H1 (cell line): Measurements from ENCODE around the gene FARSB. TPM values are rescaled to one million over a fixed set of nuclear protein-coding genes. Genes with fewer than 3 reads are reported as not detected.

Experiments used
- CTCF ChIA-PET: fragments of 300-600 bp; sonication (Branson Sonifier 250); formaldehyde crosslinking; loops from one replicate; lab custom pipeline; 2021; ENCODE audit not compliant: partially characterized antibody; lab: Charles Lee
- POLR2A ChIA-PET: fragments of 300-600 bp; sonication (Branson Sonifier 250); formaldehyde crosslinking; loops from one replicate; lab custom pipeline; 2021; ENCODE audit warnings: inconsistent platforms; ENCODE audit not compliant: partially characterized antibody; lab: Charles Lee
- DNase-seq, 2 experiments: peaks; one replicate each; pipeline versions ENCODE4 v3.0.0 to v3.0.0-alpha.2; 2010 to 2022; ENCODE audit warnings: low spot score in 2 of 2, low read depth in 1 of 2, mixed read lengths in 1 of 2
- FAIRE-seq: peaks from 2 replicates; lab custom pipeline; 2011; peaks lifted over from hg19 to GRCh38; lab: Jason Lieb, UNC
- H2AFZ ChIP-seq: 2 replicates; pipeline ENCODE4 v1.8.1; 2012; ENCODE audit warnings: low read length, inconsistent platforms
- H2AK5ac ChIP-seq: 2 replicates; pipeline ENCODE4 v1.6.1; 2013; ENCODE audit warnings: low read depth, low read length
- H2BK120ac ChIP-seq: replicated peaks from 2 replicates; pipeline ENCODE3; 2013; ENCODE audit warnings: low read depth, low read length, inconsistent platforms
- H2BK12ac ChIP-seq: 2 replicates; pipeline ENCODE4 v1.6.1; 2013; ENCODE audit warnings: low read depth, low read length
- H2BK15ac ChIP-seq: 2 replicates; pipeline ENCODE4 v1.6.1; 2013; ENCODE audit warnings: low read length
- H2BK20ac ChIP-seq: 2 replicates; pipeline ENCODE4 v1.6.1; 2013; ENCODE audit warnings: low read length
- H2BK5ac ChIP-seq: 2 replicates; pipeline ENCODE4 v1.6.1; 2013; ENCODE audit warnings: low read depth, low read length
- H3K14ac ChIP-seq: 2 replicates; pipeline ENCODE4 v1.6.1; 2013; ENCODE audit warnings: inconsistent platforms; ENCODE audit not compliant: insufficient read length
- H3K18ac ChIP-seq: 2 replicates; pipeline ENCODE4 v1.6.1; 2013; ENCODE audit warnings: low read length; ENCODE audit errors: extremely low read depth
- H3K23ac ChIP-seq: 2 replicates; pipeline ENCODE4 v1.6.1; 2013; ENCODE audit warnings: inconsistent platforms; ENCODE audit not compliant: insufficient read length
- H3K23me2 ChIP-seq: 2 replicates; pipeline ENCODE4 v1.6.1; 2013; ENCODE audit warnings: low read depth, low read length
- H3K27ac ChIP-seq: 2 replicates; pipeline ENCODE4 v1.6.1; 2011; ENCODE audit warnings: low read depth, low read length, inconsistent platforms
- H3K27me3 ChIP-seq, 4 experiments: replicated peaks in 1 of 4; 1 replicate in 1 of 4; 2 replicates in 3 of 4; pipeline versions ENCODE4 v1.6.1 to v1.8.1; 2011 to 2013; ENCODE audit warnings: low read length in 3 of 4, mild to moderate bottlenecking in 3 of 4, inconsistent platforms in 2 of 4, mixed read lengths in 2 of 4, moderate library complexity in 1 of 4; ENCODE audit not compliant: control insufficient read depth in 3 of 4, insufficient read depth in 3 of 4; ENCODE audit errors: extremely low read depth in 1 of 4
- H3K36me3 ChIP-seq, 4 experiments: 2 replicates each; pipeline versions ENCODE4 v1.6.1 to v1.8.1; 2011 to 2013; ENCODE audit warnings: mild to moderate bottlenecking in 4 of 4, low read length in 3 of 4, moderate library complexity in 2 of 4, control low read depth in 1 of 4, inconsistent platforms in 1 of 4; ENCODE audit not compliant: insufficient read depth in 4 of 4, control insufficient read depth in 2 of 4
- H3K4ac ChIP-seq: replicated peaks from 2 replicates; pipeline ENCODE3; 2013; ENCODE audit warnings: low read length, low read depth, mixed read lengths, inconsistent platforms; ENCODE audit not compliant: insufficient read length
- H3K4me1 ChIP-seq, 4 experiments: replicated peaks in 1 of 4; 1 replicate in 1 of 4; 2 replicates in 3 of 4; pipeline versions ENCODE4 v1.6.1 to v1.8.1; 2011 to 2013; ENCODE audit warnings: low read length in 3 of 4, inconsistent platforms in 2 of 4, mixed read lengths in 1 of 4; ENCODE audit not compliant: insufficient read depth in 4 of 4, control insufficient read depth in 3 of 4
- H3K4me2 ChIP-seq, 2 experiments: 2 replicates each; pipeline versions ENCODE4 v1.6.1 to v1.8.1; 2011 to 2013; ENCODE audit warnings: low read depth in 2 of 2, low read length in 2 of 2, control low read depth in 1 of 2, inconsistent platforms in 1 of 2, mild to moderate bottlenecking in 1 of 2; ENCODE audit not compliant: insufficient read depth in 1 of 2
- H3K4me3 ChIP-seq, 4 experiments: fragments of 200-600, 300-600 bp in 1 of 4; sonication (generic), shearing (Covaris generic), sonication (Bioruptor Twin) in 1 of 4; 2 replicates each; pipeline versions ENCODE4 v1.5.1 to v1.8.1; 2011 to 2016; ENCODE audit warnings: low read length in 4 of 4, low read depth in 3 of 4, control low read depth in 2 of 4, inconsistent platforms in 2 of 4, mild to moderate bottlenecking in 2 of 4, mixed read lengths in 1 of 4, moderate library complexity in 1 of 4; ENCODE audit not compliant: insufficient read depth in 2 of 4; ENCODE audit errors: extremely low read depth in 1 of 4
- H3K56ac ChIP-seq: replicated peaks from 2 replicates; pipeline ENCODE3; 2013; ENCODE audit warnings: low read depth, mild to moderate bottlenecking, mixed read lengths, low read length, inconsistent platforms; ENCODE audit not compliant: insufficient read length
- H3K79me1 ChIP-seq: 2 replicates; pipeline ENCODE4 v1.6.1; 2013; ENCODE audit warnings: low read depth, low read length, control low read depth
- H3K79me2 ChIP-seq, 2 experiments: 2 replicates each; pipeline versions ENCODE4 v1.6.1 to v1.8.1; 2012 to 2013; ENCODE audit warnings: low read length in 2 of 2, mild to moderate bottlenecking in 2 of 2, inconsistent platforms in 1 of 2; ENCODE audit not compliant: insufficient read depth in 2 of 2, control insufficient read depth in 1 of 2
- H3K9ac ChIP-seq, 4 experiments: replicated peaks in 1 of 4; 1 replicate in 1 of 4; 2 replicates in 3 of 4; pipeline versions ENCODE4 v1.6.1 to v1.8.1; 2011 to 2013; ENCODE audit warnings: low read depth in 3 of 4, low read length in 3 of 4, control low read depth in 2 of 4, mild to moderate bottlenecking in 2 of 4, moderate library complexity in 2 of 4, inconsistent platforms in 1 of 4; ENCODE audit errors: extremely low read depth in 1 of 4
- H3K9me3 ChIP-seq, 2 experiments: 2 replicates each; pipeline versions ENCODE4 v1.6.1 to v1.8.1; 2012 to 2013; ENCODE audit warnings: mild to moderate bottlenecking in 2 of 2, moderate library complexity in 2 of 2, control low read depth in 1 of 2, inconsistent platforms in 1 of 2, low read depth in 1 of 2, low read length in 1 of 2, mixed read lengths in 1 of 2; ENCODE audit not compliant: insufficient read depth in 2 of 2
- H4K20me1 ChIP-seq, 2 experiments: replicated peaks in 1 of 2; 2 replicates each; pipeline versions ENCODE3 to v1.8.1; 2011 to 2013; ENCODE audit warnings: inconsistent platforms in 2 of 2, low read length in 2 of 2, mild to moderate bottlenecking in 1 of 2; ENCODE audit not compliant: insufficient read depth in 2 of 2, control insufficient read depth in 1 of 2
- H4K5ac ChIP-seq: 2 replicates; pipeline ENCODE4 v1.6.1; 2013; ENCODE audit warnings: low read length, low read depth, mixed read lengths, inconsistent platforms; ENCODE audit not compliant: insufficient read length
- H4K8ac ChIP-seq: 2 replicates; pipeline ENCODE4 v1.8.0; 2013; ENCODE audit warnings: mild to moderate bottlenecking, moderate library complexity, low read length, inconsistent platforms; ENCODE audit not compliant: insufficient read depth; ENCODE audit errors: extremely low read depth
- H4K91ac ChIP-seq: replicated peaks from 2 replicates; pipeline ENCODE3; 2013; ENCODE audit warnings: low read length, mixed read lengths, inconsistent platforms; ENCODE audit not compliant: insufficient read length
- ASH2L ChIP-seq: fragments of 200-600, 300-600 bp; sonication (generic); IDR thresholded peaks from one replicate; pipeline ENCODE4 v1.7.1; 2017; ENCODE audit warnings: low read length
- BCL11A ChIP-seq, 2 experiments: IDR thresholded peaks; one replicate each; pipeline ENCODE4 v1.6.1; 2011; ENCODE audit warnings: low read depth in 2 of 2, low read length in 2 of 2, mild to moderate bottlenecking in 2 of 2
- CBX8 ChIP-seq: fragments of 300-800, 300-1000 bp; sonication (generic); IDR thresholded peaks from 2 replicates; pipeline ENCODE4 v1.7.1; 2016; ENCODE audit warnings: low read depth, low read length, borderline replicate concordance
- EGR1 ChIP-seq: IDR thresholded peaks from 2 replicates; pipeline ENCODE4 v1.6.1; 2011; ENCODE audit warnings: low read depth, low read length, borderline replicate concordance
- HDAC6 ChIP-seq: IDR thresholded peaks from one replicate; pipeline ENCODE4 v1.7.1; 2012; ENCODE audit warnings: low read depth, mild to moderate bottlenecking, inconsistent platforms, low read length, moderate library complexity
- KDM4A ChIP-seq: IDR thresholded peaks from one replicate; pipeline ENCODE4 v1.7.1; 2012; ENCODE audit warnings: low read depth, mild to moderate bottlenecking, moderate library complexity, low read length, inconsistent platforms; ENCODE audit not compliant: severe bottlenecking
- MAX ChIP-seq: IDR thresholded peaks from 2 replicates; pipeline ENCODE4 v1.6.1; 2012; ENCODE audit warnings: inconsistent platforms
- POU5F1 ChIP-seq: IDR thresholded peaks from 2 replicates; pipeline ENCODE4 v1.6.1; 2011; ENCODE audit warnings: low read depth, mild to moderate bottlenecking, low read length, moderate library complexity
- SIRT6 ChIP-seq: IDR thresholded peaks from one replicate; pipeline ENCODE4 v1.7.1; 2012; ENCODE audit warnings: low read length, inconsistent platforms
- TEAD4 ChIP-seq: IDR thresholded peaks from 2 replicates; pipeline ENCODE4 v1.6.1; 2012; ENCODE audit warnings: low read depth, low read length, inconsistent platforms, mixed read lengths
- USF2 ChIP-seq: IDR thresholded peaks from 2 replicates; pipeline ENCODE4 v1.6.1; 2011; ENCODE audit warnings: low read length, improper control_type of control experiment
- WGBS, 2 experiments: shearing (Covaris generic) in 1 of 2; methylation state at CpG; one replicate each; pipeline versions ENCODE4 v1.1.6 to v1.1.7; 2013 to 2015; ENCODE audit warnings: low lambda C conversion rate in 2 of 2, mixed read lengths in 2 of 2, inconsistent platforms in 1 of 2, low coverage in 1 of 2, missing lambda C conversion rate in 1 of 2; ENCODE audit not compliant: insufficient replicate concordance in 2 of 2, insufficient coverage in 1 of 2, insufficient read length in 1 of 2; ENCODE audit errors: extremely low coverage in 1 of 2, missing lambda C conversion rate in 1 of 2; 5-methylcytosine and 5-hydroxymethylcytosine counted together
- polyA plus RNA-seq, 7 experiments: library from polyadenylated mRNA; depleted of rRNA in 3 of 7; stranded (reverse) in 5 of 7; unstranded in 2 of 7; fragments of >200 nt in 5 of 7; fragments of 200-250 nt in 2 of 7; gene quantifications; 1 replicate in 5 of 7; 2 replicates in 1 of 7; 4 replicates in 1 of 7; pipeline versions ENCODE4 v1.2.1 to v1.2.3, GENCODE V29; 2011 to 2013; ENCODE audit warnings: missing spikeins in 2 of 7, mixed read lengths in 2 of 7
- total RNA-seq: library from RNA; stranded (reverse); fragmentation: NEBNext Ultra II Directional; extraction: Animal tissue kit (Norgen Biotek cat#: 25700); gene quantifications from 2 replicates; pipeline ENCODE4 v1.2.1, GENCODE V29; 2021

FARSB gene
- total and polyA plus RNA-seq, 2 of the 8 experiments (the other 6 are each of a cell fraction or from before 2014, with no cell fraction given) = 21.0 to 37.9 TPM

- no peak overlapping the region for H4K91ac ChIP-seq
- POLR2A ChIA-PET = no interaction called here
- H3K36me3 ChIP-seq = no peaks in the 10 kb centered on the region
- no peak overlapping the region for H3K56ac ChIP-seq
- no peak overlapping the region for H3K27ac ChIP-seq
- H4K5ac ChIP-seq = no peak overlapping the region
- WGBS, 2 experiments = 89% methylated on average over 3 of the region's 3 CpGs; no CpG with 5 or more reads in 1 of the 2 experiments
- H2BK5ac ChIP-seq = no peak overlapping the region
- no peak overlapping the region for H3K23ac ChIP-seq
- H2AK5ac ChIP-seq = no peak overlapping the region
- no peaks in the 10 kb centered on the region for H3K27me3 ChIP-seq
- DNase-seq (no peak), FAIRE-seq (no peak)
- no peaks in the 10 kb centered on the region for H4K20me1 ChIP-seq
- no peaks in the 10 kb centered on the region; a peak in 1 of 7 replicates for H3K4me1 ChIP-seq
- no peak overlapping the region for H3K14ac ChIP-seq
- H3K4ac ChIP-seq = no peak overlapping the region
- no peak overlapping the region for H2BK12ac ChIP-seq
- no peaks in the 10 kb centered on the region; the same call in 1 of the 2 replicates for H3K23me2 ChIP-seq
- no peak overlapping the region for H3K4me2 ChIP-seq
- H3K4me3 ChIP-seq = no peak overlapping the region
- H4K8ac ChIP-seq = no peak overlapping the region
- no peak overlapping the region for H2AFZ ChIP-seq
- CTCF ChIA-PET = interaction anchor here (0.9 to 12.1 kb wide), 5 partner anchors 9 to 235 kb away, joined by 3 to 124 read pairs (median 5); no protein-coding TSS in a partner anchor
- H3K9me3 ChIP-seq = 0 out of 4 replicates have a peak, but pooled peaks cover 0 to 4% of the 10 kb centered on the region in 2 experiments
- H3K18ac ChIP-seq = no peak overlapping the region
- TF ChIP-seq MAX (no peak), KDM4A (no peak), SIRT6 (no peak), POU5F1 (no peak), CBX8 (no peak), ASH2L (no peak), BCL11A (IDR thresholded peaks at IDR 0.05; ENCODE audit: low read depth in 2 of 2, low read length in 2 of 2) (no peak), TEAD4 (no peak), EGR1 (no peak), USF2 (no peak), HDAC6 (no peak)
- no peak overlapping the region for H3K9ac ChIP-seq
- no peak overlapping the region for H2BK15ac ChIP-seq
- no peak overlapping the region for H2BK120ac ChIP-seq
- no peaks in the 10 kb centered on the region for H3K79me2 ChIP-seq
- no peak overlapping the region for H2BK20ac ChIP-seq
- H3K79me1 ChIP-seq = no peaks in the 10 kb centered on the region
Measured at GRCh38 chr2:222703886-222704285, 48.0 kb upstream of the FARSB start.
